ENCODE data around the gene TTC27.
"Not testable (repeated sequence)": the region's sequence is repeated elsewhere in the genome, so short reads cannot be mapped to it uniquely, and the experiment has no call there.

The TTC27 gene

GRCh38 chr2:32726678-32727077, 98.8 kb downstream of the TTC27 start:
- H3K4me1 ChIP-seq (ENCODE audit: control insufficient read depth, insufficient read depth, low read length); H3K9ac ChIP-seq (ENCODE audit: low read depth, low read length); H3K4me3 ChIP-seq (ENCODE audit: low read depth, low read length); H3K9me3 ChIP-seq (ENCODE audit: control insufficient read depth, insufficient read depth, low read length); H3K36me3 ChIP-seq (ENCODE audit: control insufficient read depth, insufficient read depth, low read length); H3K27me3 ChIP-seq (ENCODE audit: control insufficient read depth, insufficient read depth, low read length): not testable (repeated sequence)

- no peak overlapping the region for H3K9ac ChIP-seq (ENCODE audit: low read depth, low read length)
- no peaks in the 10 kb centered on the region for H3K27me3 ChIP-seq (ENCODE audit: control insufficient read depth, insufficient read depth, low read length)
- H3K4me1 ChIP-seq (ENCODE audit: control insufficient read depth, insufficient read depth, low read length): peaks cover 3% of the 10 kb centered on the region
- peaks cover 3% of the 10 kb centered on the region for H3K36me3 ChIP-seq (ENCODE audit: control insufficient read depth, insufficient read depth, low read length)
- H3K4me3 ChIP-seq (ENCODE audit: low read depth, low read length): no peak overlapping the region
- H3K9me3 ChIP-seq (ENCODE audit: control insufficient read depth, insufficient read depth, low read length): no peaks in the 10 kb centered on the region
Observed at GRCh38 chr2:32727157-32727556, 99.3 kb downstream of the TTC27 start.

DNA sequence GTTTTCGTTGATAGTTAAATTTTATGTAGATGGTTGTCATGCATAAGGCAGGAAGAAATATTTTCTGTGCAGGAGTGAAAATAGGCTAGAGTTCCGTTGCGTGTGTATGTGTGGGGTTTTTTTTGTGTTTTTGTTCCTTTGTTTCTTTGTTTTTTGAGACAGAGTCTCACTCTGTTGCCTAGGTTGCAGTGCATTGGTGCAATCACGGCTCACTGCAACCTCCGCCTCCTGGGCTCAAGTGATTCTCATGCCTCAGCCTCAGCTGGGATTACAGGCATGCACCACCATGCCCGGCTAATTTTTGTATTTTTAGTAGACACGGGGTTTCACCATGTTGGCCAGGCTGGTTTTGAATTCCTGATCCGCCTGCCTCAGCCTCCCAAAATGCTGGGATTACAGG, 103.1 kb downstream of the TTC27 start:
- not testable (repeated sequence) for H3K9me3 ChIP-seq (ENCODE audit: control insufficient read depth, insufficient read depth, low read length); H3K4me1 ChIP-seq (ENCODE audit: control insufficient read depth, insufficient read depth, low read length); H3K36me3 ChIP-seq (ENCODE audit: control insufficient read depth, insufficient read depth, low read length); H3K27me3 ChIP-seq (ENCODE audit: control insufficient read depth, insufficient read depth, low read length); H3K9ac ChIP-seq (ENCODE audit: low read depth, low read length); H3K4me3 ChIP-seq (ENCODE audit: low read depth, low read length)

DNA sequence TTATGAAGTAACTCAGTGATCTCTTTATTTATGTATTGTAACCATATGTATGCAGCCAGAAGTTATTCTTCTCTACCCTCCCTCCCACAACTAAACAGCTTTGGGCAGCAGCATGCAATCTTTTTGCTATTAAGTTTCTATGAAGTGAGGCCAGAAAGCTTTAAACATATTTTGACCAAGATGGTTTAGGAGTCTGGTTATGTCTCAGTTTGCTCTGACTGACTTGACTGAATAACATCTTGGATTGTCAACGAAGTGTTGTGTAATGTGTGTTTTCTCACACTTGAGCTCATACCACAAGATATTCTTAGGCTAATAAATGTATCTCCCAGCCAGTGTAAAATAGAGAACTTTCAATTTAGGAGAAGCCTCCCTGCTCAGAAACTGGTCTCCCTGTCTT, 104.3 kb downstream of the TTC27 start:
- Histone ChIP-seq H3K9ac (ENCODE audit: low read depth, low read length) (no peak overlapping the region), H3K27me3 (ENCODE audit: control insufficient read depth, insufficient read depth, low read length) (no peaks in the 10 kb centered on the region), H3K4me1 (ENCODE audit: control insufficient read depth, insufficient read depth, low read length) (peaks cover 3% of the 10 kb centered on the region), H3K4me3 (ENCODE audit: low read depth, low read length) (no peak overlapping the region), H3K9me3 (ENCODE audit: control insufficient read depth, insufficient read depth, low read length) (no peaks in the 10 kb centered on the region), H3K36me3 (ENCODE audit: control insufficient read depth, insufficient read depth, low read length) (no peaks in the 10 kb centered on the region)

- no peak overlapping the region for H3K4me3 ChIP-seq (ENCODE audit: low read depth, low read length)
- H3K27me3 ChIP-seq (ENCODE audit: control insufficient read depth, insufficient read depth, low read length): no peaks in the 10 kb centered on the region
- H3K4me1 ChIP-seq (ENCODE audit: control insufficient read depth, insufficient read depth, low read length): peaks cover 3% of the 10 kb centered on the region
- no peaks in the 10 kb centered on the region for H3K9me3 ChIP-seq (ENCODE audit: control insufficient read depth, insufficient read depth, low read length)
- H3K36me3 ChIP-seq (ENCODE audit: control insufficient read depth, insufficient read depth, low read length): no peaks in the 10 kb centered on the region
- no peak overlapping the region for H3K9ac ChIP-seq (ENCODE audit: low read depth, low read length)
Observed at GRCh38 chr2:32732912-32733472, 105.1 kb downstream of the TTC27 start.

- peaks cover 3% of the 10 kb centered on the region for H3K4me1 ChIP-seq (ENCODE audit: control insufficient read depth, insufficient read depth, low read length)
- H3K27me3 ChIP-seq (ENCODE audit: control insufficient read depth, insufficient read depth, low read length): no peaks in the 10 kb centered on the region
- H3K9ac ChIP-seq (ENCODE audit: low read depth, low read length): no peak overlapping the region
- H3K9me3 ChIP-seq (ENCODE audit: control insufficient read depth, insufficient read depth, low read length): no peaks in the 10 kb centered on the region
- no peak overlapping the region for H3K4me3 ChIP-seq (ENCODE audit: low read depth, low read length)
- H3K36me3 ChIP-seq (ENCODE audit: control insufficient read depth, insufficient read depth, low read length): no peaks in the 10 kb centered on the region
Observed at GRCh38 chr2:32735348-32735747, 107.5 kb downstream of the TTC27 start.

DNA sequence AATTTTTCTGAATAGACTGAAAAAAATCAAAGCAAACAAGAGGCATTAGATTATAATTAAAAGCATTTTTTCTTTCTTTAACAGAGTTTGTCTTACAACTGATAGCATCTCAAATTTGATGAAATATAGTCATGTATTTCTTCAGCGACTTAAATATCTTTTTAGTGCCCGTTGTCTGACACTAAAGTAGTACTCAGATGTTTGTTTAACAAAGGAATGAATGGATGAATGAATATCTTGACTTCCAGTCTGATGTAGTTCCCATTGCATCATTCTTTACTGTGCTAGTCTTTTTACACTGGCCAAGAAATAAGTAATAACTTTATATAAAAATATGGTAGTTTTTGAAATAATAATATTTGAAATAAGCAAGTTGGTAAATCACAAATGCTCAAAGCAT, 111.1 kb downstream of the TTC27 start:
- H3K27me3 ChIP-seq (ENCODE audit: control insufficient read depth, insufficient read depth, low read length): no peaks in the 10 kb centered on the region
- H3K4me3 ChIP-seq (ENCODE audit: low read depth, low read length): no peak overlapping the region
- no peaks in the 10 kb centered on the region for H3K4me1 ChIP-seq (ENCODE audit: control insufficient read depth, insufficient read depth, low read length)
- no peaks in the 10 kb centered on the region for H3K9me3 ChIP-seq (ENCODE audit: control insufficient read depth, insufficient read depth, low read length)
- no peak overlapping the region for H3K9ac ChIP-seq (ENCODE audit: low read depth, low read length)
- no peaks in the 10 kb centered on the region for H3K36me3 ChIP-seq (ENCODE audit: control insufficient read depth, insufficient read depth, low read length)

GRCh38 chr2:32739664-32740063, 111.8 kb downstream of the TTC27 start:
- Histone ChIP-seq H3K4me3 (ENCODE audit: low read depth, low read length) (no peak overlapping the region), H3K36me3 (ENCODE audit: control insufficient read depth, insufficient read depth, low read length) (no peaks in the 10 kb centered on the region), H3K9ac (ENCODE audit: low read depth, low read length) (no peak overlapping the region), H3K9me3 (ENCODE audit: control insufficient read depth, insufficient read depth, low read length) (no peaks in the 10 kb centered on the region), H3K27me3 (ENCODE audit: control insufficient read depth, insufficient read depth, low read length) (no peaks in the 10 kb centered on the region), H3K4me1 (ENCODE audit: control insufficient read depth, insufficient read depth, low read length) (no peaks in the 10 kb centered on the region)

- Histone ChIP-seq H3K9me3 (ENCODE audit: control insufficient read depth, insufficient read depth, low read length) (no peaks in the 10 kb centered on the region), H3K27me3 (ENCODE audit: control insufficient read depth, insufficient read depth, low read length) (no peaks in the 10 kb centered on the region), H3K9ac (ENCODE audit: low read depth, low read length) (no peak overlapping the region), H3K36me3 (ENCODE audit: control insufficient read depth, insufficient read depth, low read length) (no peaks in the 10 kb centered on the region), H3K4me3 (ENCODE audit: low read depth, low read length) (no peak overlapping the region), H3K4me1 (ENCODE audit: control insufficient read depth, insufficient read depth, low read length) (no peaks in the 10 kb centered on the region)
Observed at GRCh38 chr2:32741575-32741974, 113.7 kb downstream of the TTC27 start.

DNA sequence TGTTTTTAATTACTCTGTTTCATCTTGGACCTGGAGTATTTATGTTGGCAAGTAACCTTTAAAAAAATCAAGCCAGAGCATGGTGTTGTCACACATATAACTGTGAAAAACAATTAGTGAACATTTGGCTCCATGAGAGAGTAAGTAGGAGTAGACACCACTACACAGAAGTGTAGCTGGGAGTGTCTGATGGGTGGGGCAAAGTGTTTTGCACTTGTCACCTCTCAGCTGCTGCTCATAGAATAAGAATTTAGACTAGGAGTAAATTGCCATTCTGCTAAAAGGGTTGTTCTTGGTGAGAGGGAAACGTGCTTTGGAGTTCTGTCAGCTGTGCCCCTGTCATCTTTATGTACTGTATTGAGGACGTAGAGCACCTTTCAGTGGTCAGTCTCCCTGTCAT, 114.5 kb downstream of the TTC27 start:
- Histone ChIP-seq H3K36me3 (ENCODE audit: control insufficient read depth, insufficient read depth, low read length) (no peaks in the 10 kb centered on the region), H3K4me3 (ENCODE audit: low read depth, low read length) (no peak overlapping the region), H3K27me3 (ENCODE audit: control insufficient read depth, insufficient read depth, low read length) (no peaks in the 10 kb centered on the region), H3K9ac (ENCODE audit: low read depth, low read length) (no peak overlapping the region), H3K9me3 (ENCODE audit: control insufficient read depth, insufficient read depth, low read length) (no peaks in the 10 kb centered on the region), H3K4me1 (ENCODE audit: control insufficient read depth, insufficient read depth, low read length) (no peaks in the 10 kb centered on the region)

DNA sequence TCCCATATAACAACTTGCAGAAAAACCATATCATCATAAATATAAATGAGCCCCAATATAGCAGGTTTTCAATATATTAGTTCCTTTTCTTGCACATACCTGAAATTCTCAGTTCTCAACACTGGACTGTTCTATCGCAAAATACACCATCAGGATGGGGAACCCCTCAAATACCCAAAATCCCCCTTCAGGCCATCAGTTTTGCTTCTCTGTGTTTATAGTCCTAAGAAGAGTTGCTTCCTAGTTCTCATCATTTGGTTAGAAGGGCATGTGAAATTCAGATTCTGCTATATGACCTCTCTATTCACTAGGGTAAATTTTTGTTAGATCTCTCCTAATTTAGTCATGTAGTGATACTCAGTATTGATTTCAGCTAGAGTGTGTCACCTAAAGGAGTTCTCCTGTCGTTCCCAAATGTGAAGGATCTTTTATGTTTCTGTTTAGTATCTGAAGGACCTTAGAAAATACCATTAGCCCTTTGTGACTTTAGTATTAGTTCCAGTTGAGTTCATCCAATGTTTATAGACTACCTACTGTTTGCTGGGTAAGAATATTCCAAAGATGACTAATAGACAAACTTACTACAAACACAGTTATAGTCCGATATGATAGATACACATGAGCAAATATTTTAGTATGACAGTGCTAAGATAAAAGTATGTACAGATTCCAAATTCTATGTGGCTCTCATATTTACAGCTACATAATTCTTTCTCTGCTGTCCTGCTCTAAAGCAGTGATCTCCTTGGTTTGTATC, 115.8 kb downstream of the TTC27 start:
- H3K27me3 ChIP-seq (ENCODE audit: control insufficient read depth, insufficient read depth, low read length): no peaks in the 10 kb centered on the region
- no peaks in the 10 kb centered on the region for H3K9me3 ChIP-seq (ENCODE audit: control insufficient read depth, insufficient read depth, low read length)
- H3K36me3 ChIP-seq (ENCODE audit: control insufficient read depth, insufficient read depth, low read length): no peaks in the 10 kb centered on the region
- no peak overlapping the region for H3K9ac ChIP-seq (ENCODE audit: low read depth, low read length)
- no peak overlapping the region for H3K4me3 ChIP-seq (ENCODE audit: low read depth, low read length)
- no peaks in the 10 kb centered on the region for H3K4me1 ChIP-seq (ENCODE audit: control insufficient read depth, insufficient read depth, low read length)

DNA sequence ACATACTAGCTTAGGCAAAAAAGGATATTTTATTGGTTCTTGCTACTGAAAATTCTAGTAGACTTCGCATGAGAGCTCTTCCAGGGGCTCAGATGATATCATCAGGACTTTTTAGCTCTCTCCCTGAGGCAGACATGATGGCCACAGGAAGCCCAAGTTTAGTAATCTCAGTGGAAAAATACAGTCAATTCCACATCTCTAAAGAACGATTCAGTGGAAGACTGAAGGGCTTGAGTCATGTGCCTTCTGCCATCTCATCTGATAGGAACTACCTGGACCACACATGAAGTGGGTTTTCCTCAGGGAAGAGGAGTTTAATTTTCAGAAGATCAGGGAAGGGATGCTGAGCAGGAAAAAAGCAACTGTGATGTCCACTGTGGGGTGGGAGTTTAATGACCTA, 117.3 kb downstream of the TTC27 start:
- no peak overlapping the region for H3K4me3 ChIP-seq (ENCODE audit: low read depth, low read length)
- no peaks in the 10 kb centered on the region for H3K9me3 ChIP-seq (ENCODE audit: control insufficient read depth, insufficient read depth, low read length)
- no peak overlapping the region for H3K9ac ChIP-seq (ENCODE audit: low read depth, low read length)
- H3K4me1 ChIP-seq (ENCODE audit: control insufficient read depth, insufficient read depth, low read length): no peaks in the 10 kb centered on the region
- H3K27me3 ChIP-seq (ENCODE audit: control insufficient read depth, insufficient read depth, low read length): no peaks in the 10 kb centered on the region
- no peaks in the 10 kb centered on the region for H3K36me3 ChIP-seq (ENCODE audit: control insufficient read depth, insufficient read depth, low read length)

Data from iPS-15b (cell line).